ENCODE results near the gene HERC2.
"Not testable (repeated sequence)": the region's sequence is repeated elsewhere in the genome, so short reads cannot be mapped to it uniquely, and the experiment has no call there.

- TF ChIP-seq, protein P1, sequence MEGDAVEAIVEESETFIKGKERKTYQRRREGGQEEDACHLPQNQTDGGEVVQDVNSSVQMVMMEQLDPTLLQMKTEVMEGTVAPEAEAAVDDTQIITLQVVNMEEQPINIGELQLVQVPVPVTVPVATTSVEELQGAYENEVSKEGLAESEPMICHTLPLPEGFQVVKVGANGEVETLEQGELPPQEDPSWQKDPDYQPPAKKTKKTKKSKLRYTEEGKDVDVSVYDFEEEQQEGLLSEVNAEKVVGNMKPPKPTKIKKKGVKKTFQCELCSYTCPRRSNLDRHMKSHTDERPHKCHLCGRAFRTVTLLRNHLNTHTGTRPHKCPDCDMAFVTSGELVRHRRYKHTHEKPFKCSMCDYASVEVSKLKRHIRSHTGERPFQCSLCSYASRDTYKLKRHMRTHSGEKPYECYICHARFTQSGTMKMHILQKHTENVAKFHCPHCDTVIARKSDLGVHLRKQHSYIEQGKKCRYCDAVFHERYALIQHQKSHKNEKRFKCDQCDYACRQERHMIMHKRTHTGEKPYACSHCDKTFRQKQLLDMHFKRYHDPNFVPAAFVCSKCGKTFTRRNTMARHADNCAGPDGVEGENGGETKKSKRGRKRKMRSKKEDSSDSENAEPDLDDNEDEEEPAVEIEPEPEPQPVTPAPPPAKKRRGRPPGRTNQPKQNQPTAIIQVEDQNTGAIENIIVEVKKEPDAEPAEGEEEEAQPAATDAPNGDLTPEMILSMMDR (IDR thresholded peaks at IDR 0.05), result not testable (repeated sequence)
- not testable (repeated sequence) for TF ChIP-seq ZFX (IDR thresholded peaks at IDR 0.05; ENCODE audit: borderline replicate concordance)
Measured at GRCh38 chr15:28222612-28223011, 99.4 kb downstream of the HERC2 start.
